Pancreas (tissue), 10 donors: Measurements from ENCODE around the gene PAX5. TPM values are rescaled to one million over a fixed set of nuclear protein-coding genes. Genes with fewer than 3 reads are reported as not detected.

Experiments used
- ATAC-seq, 4 donors: fragments of 200-7000 bp; cut with Tn5 transposase; one replicate each; pipeline versions ENCODE4 v1.8.0 to v1.9.1; 2020; ENCODE audit warnings: mild to moderate bottlenecking in 4 of 4, moderate library complexity in 4 of 4
- DNase-seq, 6 donors: peaks; one replicate each; pipeline ENCODE4 v3.0.0-alpha.2; 2020
- FAIRE-seq: peaks from 2 replicates; lab custom pipeline; 2012; peaks lifted over from hg19 to GRCh38; lab: Jason Lieb, UNC
- H3K27ac ChIP-seq, 4 donors: fragments of 200-600 bp; sonication (generic); 1 replicate in 3 of 4; 2 replicates in 1 of 4; pipeline versions ENCODE4 v1.5.0 to v1.8.0; 2020
- H3K27me3 ChIP-seq, 4 donors: fragments of 200-600 bp; one replicate each; pipeline ENCODE4 v1.8.0; 2021
- H3K36me3 ChIP-seq, 3 donors: fragments of 200-600 bp; sonication (generic) in 1 of 3; one replicate each; pipeline versions ENCODE4 v1.5.0 to v1.8.0; 2020 to 2021
- H3K4me1 ChIP-seq, 3 donors: fragments of 200-600 bp; one replicate each; pipeline ENCODE4 v1.8.0; 2021
- H3K4me3 ChIP-seq, 4 donors: fragments of 200-600 bp; sonication (generic) in 2 of 4; one replicate each; pipeline versions ENCODE4 v1.5.0 to v1.8.0; 2020 to 2021
- H3K9me3 ChIP-seq, 4 donors: fragments of 200-600 bp; one replicate each; pipeline ENCODE4 v1.8.0; 2021
- WGBS, 2 donors: extraction: QIAGEN DNeasy Blood & Tissue Kit; methylation state at CpG; one replicate each; pipeline ENCODE4 v1.1.7; 2013; 5-methylcytosine and 5-hydroxymethylcytosine counted together
- intact Hi-C, 3 donors: fragments of 100-400 bp; cut with DNase I; formaldehyde crosslinking; loops; one replicate each; pipeline versions ENCODE4 v1.11.1 to v1.14.2; 2022
- polyA plus RNA-seq, 2 donors: library from polyadenylated mRNA; stranded (reverse); fragments of 200-250 nt; gene quantifications; one replicate each; pipeline ENCODE4 v1.2.3, GENCODE V29; 2013
- total RNA-seq, 6 donors: library from RNA; stranded (reverse); fragmentation: NEBNext Ultra II Directional in 4 of 6; extraction: Animal tissue kit (Norgen Biotek cat#: 25700) in 4 of 6; gene quantifications; one replicate each; pipeline versions ENCODE4 v1.2.1 to v1.2.4, GENCODE V29; 2021 to 2023
- TF ChIP-seq, protein P1 (sequence below), 4 donors: fragments of 200-600 bp; sonication (generic) in 3 of 4; IDR thresholded peaks; one replicate each; pipeline versions ENCODE4 v1.5.0 to v1.8.0; 2021; ENCODE audit warnings: antibody characterized with exemption in 4 of 4
- donor health status: healthy with polysubstance abuse.
- donor health status: DM: no; HTN: no; CAD: no; lungs with moderate emphysema.
- donor health status: DM: no; HTN: no; CAD: no.
- donor health status: control.
- donor health status: control.
- donor health status: Bipolar disorder and iron deficiency.
- donor health status: DM: yes; HTN: yes; CAD: no.
- donor health status: DM: no; HTN: no; CAD: no.
- donor health status: DM: no; HTN: no; CAD: no.
- donor health status: DM: yes; HTN: yes; CAD: no.

The PAX5 gene
- total and polyA plus RNA-seq, 8 donors, result under 0.01 to 0.35 (median 0.28) TPM; not detected in 1

DNA sequence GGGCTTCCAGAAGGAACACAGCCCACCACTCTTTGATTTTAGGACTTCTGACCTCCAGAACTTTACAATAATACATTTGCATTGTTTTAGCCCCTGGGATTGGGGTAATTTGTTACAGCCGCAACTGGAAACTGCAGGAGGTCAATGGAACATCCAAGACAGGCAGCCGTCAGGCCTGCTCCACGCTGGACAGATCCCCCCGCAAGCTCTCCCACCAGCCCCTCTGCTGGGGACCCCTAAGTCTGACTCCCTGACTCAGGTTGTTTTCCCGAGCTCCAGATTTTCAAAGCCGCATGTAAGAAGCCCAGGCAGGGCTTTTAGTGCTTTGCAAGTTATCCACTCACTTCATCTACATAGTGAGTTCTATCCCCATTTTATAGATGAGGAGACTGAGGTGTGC, 127.6 kb downstream of the PAX5 start:
- 74 to 81% methylated on average over 6 of the region's 6 CpGs for WGBS, 2 donors
- ATAC-seq (no peak), FAIRE-seq (no peak), DNase-seq (no peak)
- no peaks in the 10 kb centered on the region for H3K27me3 ChIP-seq
- no peak overlapping the region for H3K4me3 ChIP-seq
- no peaks in the 10 kb centered on the region for H3K36me3 ChIP-seq
- TF ChIP-seq, protein P1, sequence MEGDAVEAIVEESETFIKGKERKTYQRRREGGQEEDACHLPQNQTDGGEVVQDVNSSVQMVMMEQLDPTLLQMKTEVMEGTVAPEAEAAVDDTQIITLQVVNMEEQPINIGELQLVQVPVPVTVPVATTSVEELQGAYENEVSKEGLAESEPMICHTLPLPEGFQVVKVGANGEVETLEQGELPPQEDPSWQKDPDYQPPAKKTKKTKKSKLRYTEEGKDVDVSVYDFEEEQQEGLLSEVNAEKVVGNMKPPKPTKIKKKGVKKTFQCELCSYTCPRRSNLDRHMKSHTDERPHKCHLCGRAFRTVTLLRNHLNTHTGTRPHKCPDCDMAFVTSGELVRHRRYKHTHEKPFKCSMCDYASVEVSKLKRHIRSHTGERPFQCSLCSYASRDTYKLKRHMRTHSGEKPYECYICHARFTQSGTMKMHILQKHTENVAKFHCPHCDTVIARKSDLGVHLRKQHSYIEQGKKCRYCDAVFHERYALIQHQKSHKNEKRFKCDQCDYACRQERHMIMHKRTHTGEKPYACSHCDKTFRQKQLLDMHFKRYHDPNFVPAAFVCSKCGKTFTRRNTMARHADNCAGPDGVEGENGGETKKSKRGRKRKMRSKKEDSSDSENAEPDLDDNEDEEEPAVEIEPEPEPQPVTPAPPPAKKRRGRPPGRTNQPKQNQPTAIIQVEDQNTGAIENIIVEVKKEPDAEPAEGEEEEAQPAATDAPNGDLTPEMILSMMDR (IDR thresholded peaks at IDR 0.05), result no peak
- no peaks in the 10 kb centered on the region for H3K4me1 ChIP-seq
- intact Hi-C loops, result no loop called here
- no peak overlapping the region for H3K27ac ChIP-seq
- no peaks in the 10 kb centered on the region for H3K9me3 ChIP-seq

DNA sequence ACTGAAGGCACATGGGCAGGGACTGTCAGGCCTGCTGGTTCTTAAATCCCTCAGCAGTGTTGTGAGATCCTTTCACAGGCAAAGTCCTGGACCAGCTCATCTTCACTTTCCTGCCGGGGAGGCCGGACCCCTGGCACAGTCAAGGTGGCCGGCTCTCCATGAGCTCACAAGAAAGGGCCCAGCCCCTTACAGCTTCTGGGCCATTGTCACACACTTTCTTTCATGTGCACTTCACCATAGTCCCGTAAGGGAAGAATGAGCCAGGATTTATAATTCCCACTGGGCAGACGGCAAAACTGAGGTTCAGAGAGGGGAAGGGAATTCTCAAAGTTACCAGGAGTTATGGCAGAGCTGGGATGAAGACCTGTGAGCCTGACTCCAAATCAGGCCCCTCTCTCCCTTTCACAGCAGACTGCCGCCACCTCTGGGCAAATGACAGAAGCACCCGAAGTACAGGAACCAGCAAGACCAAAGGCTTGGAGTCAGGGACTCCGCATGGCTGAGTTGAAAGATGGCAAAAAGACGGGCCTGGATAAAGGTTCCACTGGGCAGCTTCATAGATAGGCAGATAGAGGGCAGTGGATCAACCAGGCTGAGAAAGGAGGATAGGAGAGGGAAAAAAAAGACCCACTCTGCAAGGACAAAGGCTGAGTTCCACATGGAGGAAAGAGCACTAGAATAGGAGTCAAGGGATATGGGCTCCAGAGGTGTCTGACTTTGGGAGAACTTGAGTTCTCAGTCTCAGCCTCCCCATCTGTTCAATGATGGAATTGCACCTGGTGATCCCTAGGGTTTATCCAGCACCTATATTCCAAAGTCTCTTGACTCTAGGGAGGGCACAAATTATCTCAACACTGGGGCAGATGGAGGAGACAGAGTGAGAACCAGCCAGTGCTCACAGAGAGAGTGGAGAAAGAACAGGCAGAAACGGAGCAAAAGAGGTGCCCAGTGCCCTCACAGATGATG, 128.7 kb downstream of the PAX5 start:
- no peak for DNase-seq

DNA sequence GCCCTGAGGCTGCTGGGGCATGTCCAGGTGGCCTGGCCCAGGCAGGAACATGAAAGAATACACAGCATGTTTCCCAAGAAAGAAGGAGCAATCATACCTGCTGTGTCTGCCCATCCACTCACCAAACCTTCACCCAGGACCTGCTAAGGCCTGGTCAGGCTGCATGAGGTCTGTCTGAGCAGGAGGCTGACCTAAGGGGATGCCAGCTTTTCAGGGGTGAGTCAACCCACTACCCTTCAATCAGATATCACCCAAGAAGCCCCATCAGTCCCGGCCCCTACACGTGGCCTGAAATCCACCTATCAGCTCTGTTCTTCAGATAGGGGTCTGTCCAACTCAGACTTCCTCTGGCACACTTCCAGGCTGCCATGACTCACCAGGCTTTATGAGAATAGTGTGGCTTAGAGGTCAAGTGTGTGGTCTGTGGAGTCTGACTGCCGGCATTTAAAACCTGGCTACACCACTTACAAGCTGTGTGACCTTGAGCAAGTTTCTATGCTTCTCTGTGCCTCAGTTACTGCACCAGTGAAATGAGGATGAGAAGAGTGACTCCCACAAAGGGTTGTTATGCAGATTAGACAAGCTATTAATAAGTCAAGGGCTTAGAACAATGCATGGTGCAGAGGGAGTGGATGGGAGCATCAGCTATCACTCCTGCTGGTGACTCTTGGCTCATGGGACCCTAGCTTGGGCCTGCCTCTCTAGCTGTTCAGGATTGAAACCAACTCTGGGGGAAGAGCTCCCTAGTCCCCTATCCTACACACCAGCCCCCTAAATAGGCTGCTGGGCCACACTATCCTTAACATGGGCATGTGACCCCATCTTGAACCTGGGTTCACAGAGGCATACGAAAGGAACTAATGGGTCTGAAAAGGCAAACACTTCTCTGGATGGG, 130.3 kb downstream of the PAX5 start:
- no peak for FAIRE-seq
- no peak overlapping the region for H3K27ac ChIP-seq
- no peaks in the 10 kb centered on the region for H3K27me3 ChIP-seq
- WGBS, 2 donors, result 51 to 53% methylated on average over 4 of the region's 4 CpGs
- DNase-seq, result peak in 3 of 6 donors; percentile 32 to 82 (median 60)
- ATAC-seq, result peak; percentile 35 to 63 (median 50)
- H3K4me3 ChIP-seq, result no peak overlapping the region
- intact Hi-C loops, result no loop called here
- TF ChIP-seq, protein P1 (IDR thresholded peaks at IDR 0.05), result no peak
- no peaks in the 10 kb centered on the region for H3K9me3 ChIP-seq
- no peaks in the 10 kb centered on the region for H3K4me1 ChIP-seq
- no peaks in the 10 kb centered on the region for H3K36me3 ChIP-seq

More for the DNA sequence above, 128.7 kb downstream of the PAX5 start:
- Histone ChIP-seq H3K27ac (no peak overlapping the region), H3K4me1 (no peaks in the 10 kb centered on the region), H3K27me3 (no peaks in the 10 kb centered on the region), H3K9me3 (no peaks in the 10 kb centered on the region), H3K36me3 (no peaks in the 10 kb centered on the region), H3K4me3 (no peak overlapping the region)
- FAIRE-seq, result no peak
- 81 to 85% methylated on average over 10 of the region's 10 CpGs for WGBS, 2 donors
- TF ChIP-seq, protein P1 (IDR thresholded peaks at IDR 0.05), result no peak
- intact Hi-C loops, result no loop called here
- ATAC-seq, result no peak

DNA sequence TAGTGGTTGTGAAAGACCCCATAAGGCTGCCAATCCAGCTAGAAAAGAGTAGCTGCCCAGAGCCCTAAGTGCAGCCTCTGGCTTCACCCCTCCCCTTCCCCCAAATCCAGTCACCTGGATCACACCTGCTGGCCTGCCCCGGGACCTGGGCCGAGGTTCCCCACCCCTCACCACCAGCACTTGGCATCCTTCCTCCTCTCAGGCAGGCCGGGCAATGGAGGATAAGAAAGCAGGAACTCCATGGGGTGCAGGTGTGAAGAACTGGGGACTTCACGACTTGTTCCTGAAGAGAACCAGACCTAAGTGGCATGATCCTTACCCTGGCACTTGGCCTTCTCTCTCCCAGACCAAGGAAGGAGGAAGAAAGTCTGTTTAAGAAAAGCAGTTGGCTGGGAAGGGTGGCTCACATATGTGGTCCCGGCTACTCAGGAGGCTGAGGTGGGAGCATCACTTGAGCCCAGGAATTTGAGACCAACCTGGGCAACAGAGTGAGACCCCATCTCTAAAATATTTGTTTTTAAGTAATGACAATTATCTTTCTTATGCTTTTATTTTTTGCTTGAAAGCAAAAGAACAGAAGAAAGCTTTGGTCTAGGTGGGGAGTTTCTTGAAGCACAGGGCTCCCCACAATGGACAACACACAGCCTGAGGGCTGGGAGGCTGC, 131.1 kb downstream of the PAX5 start:
- no peak for ATAC-seq
- Histone ChIP-seq H3K36me3 (no peaks in the 10 kb centered on the region), H3K9me3 (no peaks in the 10 kb centered on the region), H3K4me3 (no peak overlapping the region), H3K27me3 (no peaks in the 10 kb centered on the region), H3K27ac (no peak overlapping the region), H3K4me1 (no peaks in the 10 kb centered on the region)
- no peak for FAIRE-seq
- intact Hi-C loops, result no loop called here
- 42 to 50% methylated on average over 5 of the region's 5 CpGs for WGBS, 2 donors
- TF ChIP-seq, protein P1 (IDR thresholded peaks at IDR 0.05), result no peak
- peak in 1 of 6 donors; percentile 27 for DNase-seq
